Stimulated activated CD4-positive, alpha-beta T cell treated with anti-CD3 and anti-CD28 coated beads, Interleukin-12 subunit alpha, Interleukin-12 subunit beta, amount 100 ng/mL, for 4 hours (primary cell): ENCODE results near the gene TUBB3.
"Not testable (repeated sequence)": the region's sequence is repeated elsewhere in the genome, so short reads cannot be mapped to it uniquely, and the experiment has no call there.

Experiments used
- DNase-seq: peaks from one replicate; pipeline ENCODE4 v3.0.0-alpha.2; 2020

Gene TUBB3

DNA sequence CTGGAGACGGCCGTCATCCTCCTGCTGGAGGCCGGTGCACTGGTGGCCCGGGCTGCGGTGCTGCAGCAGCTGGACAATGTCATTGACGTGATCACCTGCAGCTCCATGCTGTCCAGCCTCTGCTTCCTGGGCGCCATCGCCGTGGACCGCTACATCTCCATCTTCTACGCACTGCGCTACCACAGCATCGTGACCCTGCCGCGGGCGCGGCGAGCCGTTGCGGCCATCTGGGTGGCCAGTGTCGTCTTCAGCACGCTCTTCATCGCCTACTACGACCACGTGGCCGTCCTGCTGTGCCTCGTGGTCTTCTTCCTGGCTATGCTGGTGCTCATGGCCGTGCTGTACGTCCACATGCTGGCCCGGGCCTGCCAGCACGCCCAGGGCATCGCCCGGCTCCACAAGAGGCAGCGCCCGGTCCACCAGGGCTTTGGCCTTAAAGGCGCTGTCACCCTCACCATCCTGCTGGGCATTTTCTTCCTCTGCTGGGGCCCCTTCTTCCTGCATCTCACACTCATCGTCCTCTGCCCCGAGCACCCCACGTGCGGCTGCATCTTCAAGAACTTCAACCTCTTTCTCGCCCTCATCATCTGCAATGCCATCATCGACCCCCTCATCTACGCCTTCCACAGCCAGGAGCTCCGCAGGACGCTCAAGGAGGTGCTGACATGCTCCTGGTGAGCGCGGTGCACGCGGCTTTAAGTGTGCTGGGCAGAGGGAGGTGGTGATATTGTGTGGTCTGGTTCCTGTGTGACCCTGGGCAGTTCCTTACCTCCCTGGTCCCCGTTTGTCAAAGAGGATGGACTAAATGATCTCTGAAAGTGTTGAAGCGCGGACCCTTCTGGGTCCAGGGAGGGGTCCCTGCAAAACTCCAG, 3.4 kb upstream of the TUBB3 start:
- DNase-seq = no peak

DNA sequence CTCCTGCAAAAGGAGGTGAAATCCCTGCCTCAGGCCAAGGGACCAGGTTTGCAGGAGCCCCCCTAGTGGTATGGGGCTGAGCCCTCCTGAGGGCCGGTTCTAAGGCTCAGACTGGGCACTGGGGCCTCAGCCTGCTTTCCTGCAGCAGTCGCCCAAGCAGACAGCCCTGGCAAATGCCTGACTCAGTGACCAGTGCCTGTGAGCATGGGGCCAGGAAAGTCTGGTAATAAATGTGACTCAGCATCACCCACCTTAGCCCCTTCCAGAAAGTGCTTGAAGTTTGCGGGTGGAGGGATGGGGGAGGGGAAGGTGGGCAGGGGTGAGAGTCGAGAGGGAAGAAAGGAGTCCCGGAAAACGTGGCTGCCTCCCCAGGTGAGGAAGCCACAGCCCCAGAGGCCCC, 2.4 kb upstream of the TUBB3 start:
- DNase-seq = no peak

DNA sequence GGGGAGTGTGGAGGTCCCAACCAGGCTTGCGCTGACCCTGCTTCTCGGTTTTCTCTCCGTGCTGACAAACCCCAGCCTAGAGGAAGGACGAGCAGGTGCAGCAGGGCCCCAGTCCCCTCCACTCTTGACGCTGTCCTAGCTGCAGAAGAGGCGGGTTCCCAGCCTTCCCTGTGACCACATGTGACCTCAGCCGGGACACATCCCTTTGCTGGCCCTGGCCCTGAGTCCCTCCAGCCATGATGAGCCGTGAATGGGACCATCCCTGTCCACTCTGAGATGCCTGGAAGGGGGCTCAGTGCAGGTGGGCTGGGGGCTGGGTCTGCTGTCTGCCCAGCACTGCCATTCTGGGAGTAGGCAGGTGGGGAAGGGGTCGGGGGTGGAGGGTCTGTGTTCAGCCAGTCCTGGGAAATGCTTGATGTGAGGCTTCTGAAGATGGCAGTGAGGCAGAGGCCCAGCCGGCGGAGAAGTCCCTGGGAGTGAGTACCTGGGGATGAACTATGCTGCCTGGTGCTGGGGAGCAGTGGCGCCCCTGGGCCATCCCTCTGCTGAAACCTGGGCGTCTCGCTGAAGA, 1.9 kb upstream of the TUBB3 start:
- DNase-seq = no peak

DNA sequence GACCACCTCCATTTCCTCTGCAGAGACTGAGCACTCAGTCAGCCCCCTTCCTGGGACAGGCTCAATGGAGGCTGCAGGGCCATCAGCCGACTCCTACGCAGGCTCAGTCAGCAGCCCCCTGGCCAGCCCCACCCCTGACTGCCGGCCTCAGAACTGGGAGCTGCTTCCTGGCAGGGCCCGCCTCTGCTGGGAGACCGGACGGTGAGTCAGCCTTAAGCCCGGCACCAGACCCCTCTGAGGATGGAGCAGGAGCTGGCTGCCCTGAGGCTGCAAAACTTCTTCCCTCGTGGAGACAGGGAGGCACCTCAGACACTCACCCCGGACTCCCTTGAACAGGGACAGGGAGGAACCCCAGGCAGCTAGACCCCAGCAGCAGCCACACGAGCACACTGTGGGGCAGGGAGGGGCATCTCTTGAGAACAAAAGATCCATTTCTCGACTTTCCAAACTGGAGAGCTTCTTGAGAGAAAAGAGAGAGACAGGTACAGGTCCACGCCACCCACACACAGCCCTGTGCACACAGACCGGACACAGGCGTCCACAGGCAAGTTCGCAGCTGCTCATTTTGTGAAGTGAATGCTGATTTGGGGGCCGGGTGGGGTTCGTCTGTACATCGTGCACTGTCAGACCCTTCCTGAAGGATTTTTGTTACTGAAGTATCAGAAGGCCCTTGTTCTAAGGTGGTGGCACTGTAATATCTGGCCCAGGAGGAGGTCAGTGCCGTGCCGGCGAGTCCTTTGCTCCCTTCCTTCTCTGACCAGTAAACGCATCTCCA, 1.3 kb upstream of the TUBB3 start:
- no peak for DNase-seq

DNA sequence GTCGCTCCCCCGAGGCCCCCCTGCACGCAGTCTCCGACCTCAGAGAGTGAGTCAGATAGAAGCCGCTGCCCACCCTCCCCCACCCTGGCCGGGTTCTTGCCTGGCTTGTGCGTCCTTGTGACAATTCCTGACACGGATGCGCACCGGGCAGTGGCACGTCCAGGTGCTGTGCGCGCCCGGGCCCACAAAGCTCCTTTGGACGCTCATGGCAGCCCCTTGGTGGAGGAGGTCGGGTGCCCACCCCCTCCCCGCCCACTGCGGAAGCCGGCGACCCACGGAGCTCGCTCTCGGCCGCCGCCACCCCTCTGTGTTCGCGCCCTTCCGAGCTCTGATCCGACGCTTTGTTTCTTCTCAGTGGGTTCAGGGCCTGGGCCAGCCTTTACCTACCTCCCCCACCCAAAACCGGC, 662 bp upstream of the TUBB3 start:
- no peak for DNase-seq

DNA sequence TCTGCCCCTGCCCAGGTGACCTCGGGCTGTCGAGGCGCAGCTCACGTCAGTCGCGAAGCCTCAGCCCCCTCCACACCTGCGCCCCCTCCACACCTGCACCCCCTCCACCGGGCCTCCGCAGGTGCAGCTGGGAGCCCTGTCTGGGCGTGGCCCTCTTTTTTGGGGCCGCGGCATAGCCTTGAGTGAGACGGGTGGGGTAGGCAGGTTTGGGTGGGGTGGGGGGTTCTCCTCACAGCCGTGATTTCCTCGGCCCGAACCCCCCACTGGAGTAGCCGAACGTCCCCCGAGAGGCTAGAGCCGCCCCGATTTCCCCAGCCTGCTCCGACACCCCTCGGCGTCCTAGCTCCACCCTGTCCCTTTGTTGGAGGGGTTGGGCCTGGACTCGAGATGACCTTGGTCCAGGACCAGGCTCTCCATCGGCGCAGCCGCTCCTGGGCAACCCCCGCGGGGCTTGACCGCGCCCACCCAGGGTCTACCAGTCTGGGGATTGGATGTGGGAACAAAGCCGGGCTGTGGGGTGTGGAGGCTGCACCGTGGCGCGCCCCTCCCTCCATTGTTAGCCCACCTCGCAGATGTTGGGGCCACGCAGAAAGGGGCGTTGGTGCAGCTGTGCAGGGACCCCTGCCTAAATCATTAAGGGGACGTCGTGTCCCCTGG, 626 bp downstream of the TUBB3 start:
- DNase-seq = no peak

DNA sequence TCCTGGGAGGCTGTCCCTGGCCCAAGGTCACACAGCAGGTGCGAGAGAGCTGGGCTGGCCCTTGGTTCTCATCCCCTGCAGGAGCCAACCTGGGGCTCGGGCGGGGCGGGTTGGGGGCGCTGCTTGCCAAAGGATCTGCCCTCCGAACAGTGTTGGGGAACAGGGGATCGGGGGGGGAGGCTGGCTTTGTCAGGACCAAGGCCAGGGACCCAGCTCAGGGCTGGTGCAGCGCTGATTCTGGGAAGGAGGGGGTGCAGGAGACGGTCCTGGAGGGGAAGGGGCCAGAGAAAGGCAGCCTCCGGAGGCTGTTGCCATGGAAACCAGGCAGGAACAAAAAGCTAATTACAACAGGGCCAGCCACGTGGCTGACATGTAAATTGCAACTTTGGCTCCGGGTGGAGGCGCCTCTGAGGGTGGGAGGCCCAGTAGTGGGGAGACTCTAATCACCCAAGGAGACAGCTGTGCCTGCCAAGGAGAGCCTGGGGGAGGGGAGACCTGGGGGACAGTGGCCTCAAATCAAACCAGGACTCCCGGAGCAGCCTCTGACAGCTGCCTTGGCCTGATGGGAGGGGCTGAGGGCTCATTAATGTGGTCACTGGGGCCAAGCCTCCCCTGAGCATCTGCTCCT, 1.3 kb downstream of the TUBB3 start:
- no peak for DNase-seq

DNA sequence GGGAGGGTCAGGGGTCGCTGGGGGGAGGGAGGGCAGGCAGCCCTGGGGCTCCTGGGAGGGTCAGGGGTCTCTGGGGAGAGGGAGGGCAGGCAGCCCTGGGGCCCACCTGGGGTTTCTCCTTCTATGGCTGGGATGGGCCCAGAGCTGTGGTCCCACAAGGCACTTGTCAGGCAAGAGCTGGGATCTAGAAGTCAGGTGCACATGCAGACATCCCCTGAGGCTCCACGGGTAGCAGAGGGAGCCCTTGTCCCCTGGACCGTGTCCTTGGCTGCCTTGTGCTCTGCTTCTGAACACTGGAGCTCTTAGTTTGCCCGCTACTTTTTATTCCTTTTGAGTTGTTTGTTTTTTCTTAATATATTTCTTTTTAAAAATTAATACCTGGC, 1.8 kb downstream of the TUBB3 start:
- DNase-seq = no peak

DNA sequence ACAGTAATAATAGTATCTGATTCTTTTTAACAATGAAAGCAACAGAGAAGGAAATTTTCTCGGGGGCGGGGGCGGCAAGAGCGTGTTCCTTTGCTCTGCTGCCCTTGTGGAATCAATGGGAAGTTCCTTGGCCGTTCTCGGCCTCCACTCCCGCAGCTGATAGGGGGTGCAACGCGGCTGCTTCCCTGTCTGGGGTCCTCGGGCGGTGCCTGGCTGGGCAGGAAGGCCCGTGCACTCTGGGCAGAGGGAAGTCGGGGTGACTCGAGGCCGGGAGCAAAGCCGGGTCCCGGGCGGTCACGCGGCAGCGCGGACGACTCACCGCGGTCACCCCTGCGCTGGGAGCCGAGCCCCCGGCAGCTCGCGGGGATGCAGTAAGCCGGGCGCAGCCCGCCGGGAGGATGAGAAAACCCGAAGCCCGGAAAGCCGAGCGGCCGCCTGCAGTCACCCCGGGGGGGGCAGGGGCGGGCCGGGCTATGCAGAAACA, 2.5 kb downstream of the TUBB3 start:
- DNase-seq = no peak

DNA sequence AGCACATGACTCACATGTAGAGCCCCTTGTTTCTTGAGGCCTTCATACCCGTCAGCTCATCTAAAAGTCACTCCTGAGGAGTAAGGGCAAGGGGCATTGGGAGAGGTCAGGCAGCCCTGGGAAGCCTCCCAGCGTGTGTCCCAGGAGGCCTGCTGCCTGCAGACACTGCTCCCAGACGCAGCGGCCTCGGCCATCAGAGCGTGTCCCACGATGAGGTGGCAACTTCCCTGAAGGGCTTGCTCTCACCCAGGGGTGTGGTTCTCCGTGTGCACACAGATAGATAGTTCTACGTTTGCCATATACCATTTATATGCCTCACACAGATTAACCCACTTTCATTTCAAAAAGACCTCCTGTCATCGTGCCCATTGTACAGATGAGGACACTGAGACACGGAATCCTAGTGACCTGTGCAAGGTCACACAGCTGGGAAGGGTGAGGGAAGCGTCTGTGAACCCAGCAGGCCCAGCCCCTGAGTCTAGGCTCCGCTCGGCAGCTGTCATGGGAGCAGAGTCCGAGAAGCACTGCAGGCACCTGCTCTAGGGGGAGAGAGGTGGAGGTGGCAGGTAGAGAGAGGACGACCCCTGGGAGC, 8.3 kb downstream of the TUBB3 start:
- no peak for DNase-seq

DNA sequence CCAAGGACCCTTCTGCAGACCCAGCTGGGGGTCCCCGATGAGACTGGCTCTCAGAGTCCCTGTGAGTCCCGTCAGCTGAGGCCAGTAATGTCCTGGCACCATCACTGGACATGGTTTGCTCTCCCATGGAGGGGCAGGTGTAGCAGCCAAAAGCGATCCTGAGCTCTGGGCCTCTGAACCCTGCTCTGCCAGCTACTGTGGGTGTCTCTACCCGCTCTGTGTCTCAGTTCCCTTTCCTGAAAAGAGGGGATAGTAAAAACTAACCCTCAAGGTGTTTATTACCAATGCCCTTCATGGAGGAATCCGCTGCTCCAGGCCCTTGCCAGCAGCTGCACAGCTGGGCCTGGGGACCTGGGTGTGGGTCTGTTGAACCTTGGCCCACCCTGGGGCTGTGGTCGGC, 8.8 kb downstream of the TUBB3 start:
- DNase-seq = no peak

DNA sequence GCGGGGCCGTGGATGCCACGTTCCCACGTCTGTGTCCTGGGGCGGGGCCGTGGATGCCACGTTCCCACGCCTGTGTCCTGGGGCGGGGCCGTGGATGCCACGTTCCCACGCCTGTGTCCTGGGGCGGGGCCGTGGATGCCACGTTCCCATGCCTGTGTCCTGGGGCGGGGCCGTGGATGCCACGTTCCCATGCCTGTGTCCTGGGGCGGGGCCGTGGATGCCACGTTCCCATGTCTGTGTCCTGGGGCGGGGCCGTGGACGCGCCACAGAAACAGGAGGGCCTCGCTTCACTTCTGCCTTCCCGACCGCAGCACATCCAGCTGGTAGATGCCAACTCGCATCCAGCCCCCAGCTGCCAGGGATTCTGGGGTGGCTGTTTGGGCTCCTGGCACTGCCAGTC, 10.9 kb downstream of the TUBB3 start:
- not testable (repeated sequence) for DNase-seq

DNA sequence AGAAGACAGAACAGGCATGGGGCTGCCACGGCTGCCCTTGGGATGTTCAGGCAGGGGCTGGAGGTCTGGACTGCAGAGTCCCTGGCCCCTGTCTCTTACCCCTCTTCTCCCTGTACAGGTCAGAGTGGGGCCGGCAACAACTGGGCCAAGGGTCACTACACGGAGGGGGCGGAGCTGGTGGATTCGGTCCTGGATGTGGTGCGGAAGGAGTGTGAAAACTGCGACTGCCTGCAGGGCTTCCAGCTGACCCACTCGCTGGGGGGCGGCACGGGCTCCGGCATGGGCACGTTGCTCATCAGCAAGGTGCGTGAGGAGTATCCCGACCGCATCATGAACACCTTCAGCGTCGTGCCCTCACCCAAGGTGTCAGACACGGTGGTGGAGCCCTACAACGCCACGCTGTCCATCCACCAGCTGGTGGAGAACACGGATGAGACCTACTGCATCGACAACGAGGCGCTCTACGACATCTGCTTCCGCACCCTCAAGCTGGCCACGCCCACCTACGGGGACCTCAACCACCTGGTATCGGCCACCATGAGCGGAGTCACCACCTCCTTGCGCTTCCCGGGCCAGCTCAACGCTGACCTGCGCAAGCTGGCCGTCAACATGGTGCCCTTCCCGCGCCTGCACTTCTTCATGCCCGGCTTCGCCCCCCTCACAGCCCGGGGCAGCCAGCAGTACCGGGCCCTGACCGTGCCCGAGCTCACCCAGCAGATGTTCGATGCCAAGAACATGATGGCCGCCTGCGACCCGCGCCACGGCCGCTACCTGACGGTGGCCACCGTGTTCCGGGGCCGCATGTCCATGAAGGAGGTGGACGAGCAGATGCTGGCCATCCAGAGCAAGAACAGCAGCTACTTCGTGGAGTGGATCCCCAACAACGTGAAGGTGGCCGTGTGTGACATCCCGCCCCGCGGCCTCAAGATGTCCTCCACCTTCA, 11.7 kb downstream of the TUBB3 start:
- DNase-seq = no peak

DNA sequence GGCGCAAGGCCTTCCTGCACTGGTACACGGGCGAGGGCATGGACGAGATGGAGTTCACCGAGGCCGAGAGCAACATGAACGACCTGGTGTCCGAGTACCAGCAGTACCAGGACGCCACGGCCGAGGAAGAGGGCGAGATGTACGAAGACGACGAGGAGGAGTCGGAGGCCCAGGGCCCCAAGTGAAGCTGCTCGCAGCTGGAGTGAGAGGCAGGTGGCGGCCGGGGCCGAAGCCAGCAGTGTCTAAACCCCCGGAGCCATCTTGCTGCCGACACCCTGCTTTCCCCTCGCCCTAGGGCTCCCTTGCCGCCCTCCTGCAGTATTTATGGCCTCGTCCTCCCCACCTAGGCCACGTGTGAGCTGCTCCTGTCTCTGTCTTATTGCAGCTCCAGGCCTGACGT, 12.5 kb downstream of the TUBB3 start:
- not testable (repeated sequence) for DNase-seq

DNA sequence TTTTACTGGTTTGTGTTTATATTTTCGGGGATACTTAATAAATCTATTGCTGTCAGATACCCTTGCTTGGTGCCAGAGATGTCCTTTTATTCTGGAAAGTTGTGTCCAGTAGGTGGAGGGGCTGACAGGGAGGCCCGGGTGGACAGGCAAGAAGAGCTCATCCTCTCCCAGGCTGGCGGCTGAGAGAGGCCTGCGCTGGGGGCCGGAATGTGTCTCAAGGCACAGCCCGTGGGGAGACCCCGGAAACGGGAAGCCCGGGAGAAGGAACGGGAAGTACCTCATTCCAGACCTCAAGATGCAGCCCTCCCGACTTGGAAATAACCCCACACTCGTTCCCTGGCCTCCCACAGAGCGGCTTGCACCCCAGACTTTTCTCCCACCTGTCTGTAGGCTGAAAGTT, 12.9 kb downstream of the TUBB3 start:
- no peak for DNase-seq

DNA sequence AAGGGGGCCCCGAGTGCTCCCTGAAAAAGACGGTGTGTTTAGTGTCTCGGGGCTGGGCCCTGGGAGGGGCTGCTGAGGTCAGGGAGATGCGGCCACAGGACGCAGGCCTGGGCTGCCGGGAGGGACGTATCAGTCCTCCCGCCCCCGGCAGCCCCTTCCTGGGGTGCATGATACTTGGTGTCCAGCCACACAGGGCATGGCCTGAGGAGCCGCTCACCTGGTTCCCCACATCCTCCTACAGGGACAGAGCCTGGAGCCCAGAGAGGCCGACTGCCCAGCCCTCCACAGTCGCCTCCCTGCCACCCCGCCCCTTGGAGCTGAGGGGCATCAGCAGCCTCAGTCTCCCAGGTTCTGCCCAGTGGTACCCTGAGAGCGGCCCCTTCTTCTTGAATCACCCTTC, 13.4 kb downstream of the TUBB3 start:
- DNase-seq = no peak

DNA sequence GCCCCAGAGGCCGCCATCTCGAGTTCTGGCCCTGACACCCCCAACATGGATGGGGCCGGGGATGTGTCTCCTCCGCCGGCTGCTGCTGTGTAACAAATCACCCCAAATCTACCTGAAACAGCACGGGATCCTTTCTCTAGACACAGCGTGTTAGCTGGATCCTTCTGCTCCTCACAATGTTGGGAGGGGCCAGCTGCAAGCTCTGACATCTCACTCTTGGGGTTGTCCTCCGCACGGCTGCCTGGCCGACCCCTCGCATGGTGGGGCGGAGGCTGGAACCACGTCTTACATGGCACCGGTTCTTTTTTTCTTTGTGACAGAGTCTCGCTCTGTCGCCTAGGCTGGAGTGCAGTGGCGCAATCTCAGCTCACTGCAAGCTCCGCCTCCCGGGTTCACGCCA, 13.8 kb downstream of the TUBB3 start:
- no peak for DNase-seq

DNA sequence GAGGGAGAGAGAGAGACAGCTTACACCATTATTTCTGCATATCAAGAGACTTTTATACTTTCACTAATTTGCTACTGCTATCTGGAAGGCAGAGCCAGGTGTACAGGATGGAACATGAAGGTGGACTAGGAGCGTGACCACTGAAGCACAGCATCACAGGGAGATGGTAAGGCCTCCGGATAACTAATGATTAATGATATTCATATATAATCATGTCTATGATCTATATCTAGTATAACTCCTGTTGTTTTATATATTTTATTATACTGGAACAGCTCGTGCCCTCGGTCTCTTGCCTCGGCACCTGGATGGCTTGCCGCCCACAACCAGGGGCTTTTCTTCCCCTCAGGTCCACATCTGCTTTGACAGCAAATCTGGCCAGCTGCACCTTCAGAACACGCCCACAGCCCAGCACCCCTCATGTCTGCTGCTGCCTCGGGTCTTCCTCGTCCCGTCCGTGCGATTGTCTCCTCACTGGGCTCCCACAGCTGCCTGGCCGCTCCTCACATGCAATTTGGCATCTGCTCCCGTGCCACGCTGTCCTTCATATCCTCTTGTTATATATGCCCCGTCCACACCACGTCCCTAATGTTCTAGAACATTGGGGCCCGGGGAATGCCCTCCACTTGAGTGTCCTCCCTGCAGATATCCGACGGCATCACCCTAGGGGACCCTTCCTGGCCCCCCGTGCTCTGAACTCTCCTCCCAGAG, 15.2 kb downstream of the TUBB3 start:
- DNase-seq = no peak

DNA sequence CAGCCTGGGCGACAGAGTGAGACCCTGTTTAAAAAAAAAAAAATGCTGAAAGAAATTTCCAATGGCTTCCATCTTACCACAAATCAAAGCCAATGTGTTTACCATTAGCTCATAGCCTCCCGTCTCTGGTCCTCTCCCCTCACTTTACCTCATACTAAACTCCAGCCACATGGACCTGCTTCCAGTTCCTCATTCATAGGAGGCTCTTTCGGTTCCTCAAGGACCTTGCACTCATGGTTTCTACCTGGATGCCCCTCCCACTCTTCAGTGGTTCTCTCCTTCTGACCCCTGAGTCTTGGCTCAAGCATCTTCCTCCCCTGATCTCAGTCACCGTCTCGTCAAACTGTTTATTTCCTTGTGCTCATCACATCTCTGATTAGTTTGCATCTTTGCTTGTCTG, 21.6 kb downstream of the TUBB3 start:
- no peak for DNase-seq

DNA sequence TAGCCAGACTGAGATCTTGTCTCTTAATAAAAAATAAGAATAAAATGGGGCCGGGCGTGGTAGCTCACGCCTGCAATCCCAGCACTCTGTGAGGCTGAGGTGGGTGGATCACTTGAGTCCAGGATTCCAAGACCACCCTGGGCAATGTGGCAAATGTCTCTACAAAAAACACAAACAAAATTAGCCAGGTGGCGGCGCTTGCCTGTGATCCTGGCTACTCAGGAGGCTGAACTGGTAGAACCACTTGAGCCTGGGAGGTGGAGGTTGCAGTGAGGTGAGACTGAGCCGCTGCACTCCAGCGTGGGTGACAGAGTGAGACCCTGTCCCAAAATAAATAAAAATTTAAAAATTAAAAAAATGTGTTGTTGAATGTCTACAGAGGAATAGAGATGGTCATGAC, 22.5 kb downstream of the TUBB3 start:
- DNase-seq = no peak

DNA sequence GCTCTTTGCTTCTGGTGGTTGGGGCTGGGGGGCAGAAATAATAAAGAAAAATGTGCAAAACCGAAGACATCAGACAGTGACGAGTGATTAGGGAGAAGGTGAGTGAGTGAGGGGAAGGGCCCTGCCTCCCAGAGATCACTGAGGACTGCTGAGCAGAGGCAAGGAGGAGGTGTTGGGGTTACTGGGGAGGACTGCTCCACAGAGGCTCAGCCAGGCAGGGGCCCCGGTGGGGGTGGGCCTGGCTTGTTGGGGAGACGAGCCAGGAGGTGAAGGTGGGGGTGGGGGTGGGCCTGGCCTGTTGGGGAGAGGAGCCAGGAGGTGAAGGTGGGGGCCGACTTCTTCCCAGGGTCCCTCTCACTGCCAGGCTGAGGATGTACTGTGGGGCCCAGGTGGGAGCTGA, 23.4 kb downstream of the TUBB3 start:
- no peak for DNase-seq
